ENCODE measurements around the gene ASB9.
"Not testable (repeated sequence)": the region's sequence is repeated elsewhere in the genome, so short reads cannot be mapped to it uniquely, and the experiment has no call there.

ASB9 gene

DNA sequence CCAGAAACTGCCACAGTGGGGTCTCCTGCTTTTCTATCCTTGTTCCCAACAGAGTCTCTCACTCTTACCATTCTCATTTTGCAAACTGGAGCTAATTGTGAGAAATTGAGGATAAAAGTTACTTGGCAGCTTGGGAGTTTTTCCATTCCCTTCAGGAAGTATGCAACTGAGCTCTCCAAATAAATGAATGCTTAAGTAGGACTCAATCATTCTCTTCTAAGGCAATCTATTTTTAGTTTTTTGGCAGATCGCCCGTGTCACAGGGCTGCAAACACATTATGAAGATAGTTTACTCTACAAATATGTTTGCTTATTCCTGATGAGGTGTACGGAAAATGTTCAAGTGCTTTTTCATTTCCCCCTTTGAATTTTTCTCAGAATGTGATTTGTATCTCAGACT, 40.2 kb upstream of the ASB9 start:
- H3K27ac ChIP-seq (ENCODE audit: extremely low read depth, low read depth, low read length) = no peak overlapping the region
- H3K36me3 ChIP-seq (ENCODE audit: control insufficient read depth in 2 of 2, insufficient read depth in 1 of 2, low read length in 2 of 2) = no peaks in the 10 kb centered on the region
- POLR2A ChIA-PET = interaction anchor here (0.8 kb wide), 1 partner anchor 20 kb away, joined by 3 read pairs; no protein-coding TSS in a partner anchor
- no peaks in the 10 kb centered on the region for H3K9me3 ChIP-seq (ENCODE audit: control insufficient read depth, insufficient read depth, low read depth, low read length)
- no peaks in the 10 kb centered on the region for H3K4me1 ChIP-seq (ENCODE audit: control insufficient read depth, insufficient read depth, low read length)
- CTCF ChIA-PET = interaction anchor here (0.7 to 0.8 kb wide), 2 partner anchors 26 to 157 kb away, joined by 3 to 4 read pairs; no protein-coding TSS in a partner anchor
- TF ChIP-seq, protein P1, sequence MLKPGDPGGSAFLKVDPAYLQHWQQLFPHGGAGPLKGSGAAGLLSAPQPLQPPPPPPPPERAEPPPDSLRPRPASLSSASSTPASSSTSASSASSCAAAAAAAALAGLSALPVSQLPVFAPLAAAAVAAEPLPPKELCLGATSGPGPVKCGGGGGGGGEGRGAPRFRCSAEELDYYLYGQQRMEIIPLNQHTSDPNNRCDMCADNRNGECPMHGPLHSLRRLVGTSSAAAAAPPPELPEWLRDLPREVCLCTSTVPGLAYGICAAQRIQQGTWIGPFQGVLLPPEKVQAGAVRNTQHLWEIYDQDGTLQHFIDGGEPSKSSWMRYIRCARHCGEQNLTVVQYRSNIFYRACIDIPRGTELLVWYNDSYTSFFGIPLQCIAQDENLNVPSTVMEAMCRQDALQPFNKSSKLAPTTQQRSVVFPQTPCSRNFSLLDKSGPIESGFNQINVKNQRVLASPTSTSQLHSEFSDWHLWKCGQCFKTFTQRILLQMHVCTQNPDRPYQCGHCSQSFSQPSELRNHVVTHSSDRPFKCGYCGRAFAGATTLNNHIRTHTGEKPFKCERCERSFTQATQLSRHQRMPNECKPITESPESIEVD (tag by site-specific recombination; IDR thresholded peaks at IDR 0.05) = peak; percentile 75
- TF ChIP-seq KLF1 (tag by site-specific recombination; IDR thresholded peaks at IDR 0.05) = no peak
- no peak for TF ChIP-seq ZNF610 (tag by site-specific recombination; IDR thresholded peaks at IDR 0.05; ENCODE audit: borderline replicate concordance)
- no peak overlapping the region for H3K4me3 ChIP-seq (ENCODE audit: low read depth, low read length)

- CTCF ChIA-PET = interaction anchor here (0.6 to 0.9 kb wide), 3 partner anchors 10 to 38 kb away, joined by 3 to 4 read pairs (median 3); partner anchors contain the start of gene ASB11
- H3K36me3 ChIP-seq (ENCODE audit: control insufficient read depth in 2 of 2, insufficient read depth in 1 of 2, low read length in 2 of 2); H3K4me1 ChIP-seq (ENCODE audit: control insufficient read depth, insufficient read depth, low read length); H3K27ac ChIP-seq (ENCODE audit: extremely low read depth, low read depth, low read length); H3K9me3 ChIP-seq (ENCODE audit: control insufficient read depth, insufficient read depth, low read depth, low read length); H3K4me3 ChIP-seq (ENCODE audit: low read depth, low read length); POLR2A ChIA-PET: not testable (repeated sequence)
- TF ChIP-seq ZNF518A (tag by site-specific recombination; conservative IDR thresholded peaks at IDR 0.05; ENCODE audit: low read depth) (peak; percentile 40; the same call in 1 of the 2 replicates), ZBTB17 (tag by site-specific recombination; IDR thresholded peaks at IDR 0.05) (peak; percentile 72), ZNF324 (tag by site-specific recombination; IDR thresholded peaks at IDR 0.05) (0 out of 2 replicates have a peak, but pooled peaks have one; percentile 19), YY2 (tag by site-specific recombination; IDR thresholded peaks at IDR 0.05) (0 out of 2 replicates have a peak, but pooled peaks have one; percentile 28)
- TF ChIP-seq, protein P2, sequence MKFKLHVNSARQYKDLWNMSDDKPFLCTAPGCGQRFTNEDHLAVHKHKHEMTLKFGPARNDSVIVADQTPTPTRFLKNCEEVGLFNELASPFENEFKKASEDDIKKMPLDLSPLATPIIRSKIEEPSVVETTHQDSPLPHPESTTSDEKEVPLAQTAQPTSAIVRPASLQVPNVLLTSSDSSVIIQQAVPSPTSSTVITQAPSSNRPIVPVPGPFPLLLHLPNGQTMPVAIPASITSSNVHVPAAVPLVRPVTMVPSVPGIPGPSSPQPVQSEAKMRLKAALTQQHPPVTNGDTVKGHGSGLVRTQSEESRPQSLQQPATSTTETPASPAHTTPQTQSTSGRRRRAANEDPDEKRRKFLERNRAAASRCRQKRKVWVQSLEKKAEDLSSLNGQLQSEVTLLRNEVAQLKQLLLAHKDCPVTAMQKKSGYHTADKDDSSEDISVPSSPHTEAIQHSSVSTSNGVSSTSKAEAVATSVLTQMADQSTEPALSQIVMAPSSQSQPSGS (tag by site-specific recombination; IDR thresholded peaks at IDR 0.05; ENCODE audit: low read depth) = peak; percentile 65; the same call in 1 of the 2 replicates
Measured at GRCh38 chrX:15305899-15306298, 36.0 kb upstream of the ASB9 start.

DNA sequence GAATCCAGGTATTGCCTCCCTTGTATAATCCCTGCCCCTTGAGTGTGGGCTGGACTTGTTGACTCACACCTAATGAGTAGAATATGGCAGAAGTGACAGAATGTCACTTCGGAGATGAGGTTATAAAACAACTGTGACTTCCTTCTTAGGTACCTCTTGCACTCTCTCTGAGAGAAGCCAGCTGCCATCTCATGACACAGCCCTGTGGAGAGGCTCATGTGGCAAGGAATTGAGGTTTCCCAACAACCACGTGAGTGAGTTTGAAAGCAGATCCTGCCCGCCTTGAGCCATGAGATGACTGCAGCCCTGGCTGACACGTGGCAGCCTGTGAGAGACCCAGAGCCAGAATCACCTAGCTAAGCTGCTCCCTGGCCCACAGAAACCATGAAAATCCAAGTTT, 32.0 kb upstream of the ASB9 start:
- ChIA-PET CTCF (interaction anchor here (1.1 to 2.2 kb wide), 3 partner anchors 165 to 263 kb away, joined by 3 to 9 read pairs (median 7); no protein-coding TSS in a partner anchor), POLR2A (no interaction called here)
- Histone ChIP-seq H3K4me1 (ENCODE audit: control insufficient read depth, insufficient read depth, low read length) (no peaks in the 10 kb centered on the region), H3K27ac (ENCODE audit: extremely low read depth, low read depth, low read length) (no peak overlapping the region), H3K9me3 (ENCODE audit: control insufficient read depth, insufficient read depth, low read depth, low read length) (no peaks in the 10 kb centered on the region), H3K36me3 (ENCODE audit: control insufficient read depth in 2 of 2, insufficient read depth in 1 of 2, low read length in 2 of 2) (no peaks in the 10 kb centered on the region), H3K4me3 (ENCODE audit: low read depth, low read length) (no peak overlapping the region)
- TF ChIP-seq ZBTB8A (tag by site-specific recombination; IDR thresholded peaks at IDR 0.05) (no peak), ZSCAN5A (tag by site-specific recombination; IDR thresholded peaks at IDR 0.05) (no peak)
